HG02852 (cell line): ENCODE results near the gene SLC16A11.
"Not testable (repeated sequence)": the region's sequence is repeated elsewhere in the genome, so short reads cannot be mapped to it uniquely, and the experiment has no call there.

Experiments used
- ATAC-seq: cut with Tn5 transposase; IDR thresholded peaks from one replicate; pipeline ENCODE4 v1.9.1; 2021; ENCODE audit warnings: mild to moderate bottlenecking, moderate library complexity; ENCODE audit not compliant: unreplicated experiment

The SLC16A11 gene

GRCh38 chr17:7043497-7044198 lies at the start of gene SLC16A11:
Gene SLC16A11 (minus strand): TSS chr17:7044092. CDS start chr17:7043513, 579 bp downstream.
- ATAC-seq = no peak

GRCh38 chr17:7091311-7092005 lies 47.6 kb upstream of the SLC16A11 start:
- not testable (repeated sequence) for ATAC-seq

- ATAC-seq = not testable (repeated sequence)
These were observed 45.7 kb upstream of the SLC16A11 start for GRCh38 chr17:7089570-7089969.

- not testable (repeated sequence) for ATAC-seq
These were observed 44.5 kb upstream of the SLC16A11 start for GRCh38 chr17:7088442-7088841.

- no peak for ATAC-seq
These were observed 40.2 kb upstream of the SLC16A11 start for GRCh38 chr17:7084088-7084487.

GRCh38 chr17:7083592-7083991 lies 39.7 kb upstream of the SLC16A11 start:
- no peak for ATAC-seq

GRCh38 chr17:7081341-7082062 lies 37.6 kb upstream of the SLC16A11 start:
- no peak for ATAC-seq

GRCh38 chr17:7080456-7081041 lies 36.7 kb upstream of the SLC16A11 start:
- ATAC-seq = no peak

- ATAC-seq = no peak
These were observed 35.9 kb upstream of the SLC16A11 start, which contains the start of gene CLEC10A for GRCh38 chr17:7079581-7080455. Gene CLEC10A (minus strand): TSS chr17:7080251. CDS start chr17:7078812, 1,439 bp downstream.

- ATAC-seq = no peak
These were observed 34.8 kb upstream of the SLC16A11 start for GRCh38 chr17:7078711-7079110.

- ATAC-seq = no peak
These were observed 34.1 kb upstream of the SLC16A11 start for GRCh38 chr17:7077911-7078546.

- no peak for ATAC-seq
These were observed 31.0 kb upstream of the SLC16A11 start for GRCh38 chr17:7074931-7075330.

GRCh38 chr17:7072406-7072805 lies 28.5 kb upstream of the SLC16A11 start:
- no peak for ATAC-seq

GRCh38 chr17:7070712-7071111 lies 26.8 kb upstream of the SLC16A11 start:
- no peak for ATAC-seq

GRCh38 chr17:7068268-7068667 lies 24.4 kb upstream of the SLC16A11 start:
- ATAC-seq = no peak

GRCh38 chr17:7067198-7067597 lies 23.3 kb upstream of the SLC16A11 start:
- no peak for ATAC-seq

GRCh38 chr17:7064261-7064660 lies 20.4 kb upstream of the SLC16A11 start:
- no peak for ATAC-seq

GRCh38 chr17:7063518-7064094 lies 19.7 kb upstream of the SLC16A11 start:
- ATAC-seq = no peak

GRCh38 chr17:7060165-7060891 lies 16.4 kb upstream of the SLC16A11 start:
- no peak for ATAC-seq
